ENCODE results near the gene AFTPH.

GRCh38 chr2:64474636-64475035, 49.5 kb upstream of the AFTPH start:
- no peak for TF ChIP-seq POLR2AphosphoS5 (IDR thresholded peaks at IDR 0.05)
- TF ChIP-seq POLR2A (IDR thresholded peaks at IDR 0.05): no peak
- TF ChIP-seq CTCF (IDR thresholded peaks at IDR 0.05): no peak
